GM23338 (cell line): ENCODE measurements around the gene VRK3. TPM values are rescaled to one million over a fixed set of nuclear protein-coding genes. Genes with fewer than 3 reads are reported as not detected.
"Not testable (repeated sequence)": the region's sequence is repeated elsewhere in the genome, so short reads cannot be mapped to it uniquely, and the experiment has no call there.

Experiments
- ATAC-seq: fragments of 200-7000 bp; cut with Tn5 transposase; 3 replicates; pipeline ENCODE4 v1.9.1; 2020
- DNase-seq: peaks from one replicate; pipeline ENCODE4 v3.0.0-alpha.2; 2015; ENCODE audit warnings: low spot score
- H2AFZ ChIP-seq: fragments of 200-600 bp; sonication (generic); 2 replicates; pipeline ENCODE4 v1.8.0; 2016; ENCODE audit warnings: antibody characterized with exemption, mild to moderate bottlenecking, moderate library complexity
- H3F3A ChIP-seq: fragments of 200-600 bp; sonication (generic); replicated peaks from 2 replicates; pipeline ENCODE4 v1.8.0; 2017; ENCODE audit warnings: antibody characterized with exemption, mixed run types, low read depth
- H3K27ac ChIP-seq: fragments of 200-600 bp; sonication (generic); 2 replicates; pipeline ENCODE4 v1.6.1; 2016; ENCODE audit warnings: low read depth
- H3K27me3 ChIP-seq: fragments of 200-600 bp; sonication (generic); 2 replicates; pipeline ENCODE4 v1.8.0; 2016; ENCODE audit warnings: mild to moderate bottlenecking, mixed run types, moderate library complexity; ENCODE audit not compliant: insufficient read depth
- H3K36me3 ChIP-seq: fragments of 200-600 bp; sonication (generic); 2 replicates; pipeline ENCODE4 v1.8.0; 2016; ENCODE audit warnings: mild to moderate bottlenecking; ENCODE audit not compliant: insufficient read depth
- H3K4me1 ChIP-seq: fragments of 200-600 bp; sonication (generic); 2 replicates; pipeline ENCODE4 v1.8.0; 2016; ENCODE audit warnings: mild to moderate bottlenecking, moderate library complexity; ENCODE audit not compliant: insufficient read depth
- H3K4me2 ChIP-seq: fragments of 200-600 bp; sonication (generic); 2 replicates; pipeline ENCODE4 v1.7.1; 2017; ENCODE audit warnings: mixed run types
- H3K4me3 ChIP-seq: fragments of 200-600 bp; sonication (generic); 2 replicates; pipeline ENCODE4 v1.6.1; 2016; ENCODE audit warnings: mixed run types
- H3K79me2 ChIP-seq: fragments of 200-600 bp; sonication (generic); replicated peaks from 2 replicates; pipeline ENCODE4 v1.8.0; 2017; ENCODE audit warnings: mild to moderate bottlenecking; ENCODE audit not compliant: insufficient read depth
- H3K9me2 ChIP-seq: fragments of 200-600 bp; sonication (generic); 2 replicates; pipeline ENCODE4 v1.8.0; 2017; ENCODE audit not compliant: insufficient read depth
- H4K20me1 ChIP-seq: fragments of 200-600 bp; sonication (generic); replicated peaks from 2 replicates; pipeline ENCODE4 v1.8.0; 2017; ENCODE audit warnings: mild to moderate bottlenecking; ENCODE audit not compliant: insufficient read depth
- H3K27ac Mint-ChIP-seq: 2 replicates; pipeline ENCODE4 v1.8.0; 2020; ENCODE audit warnings: inconsistent platforms, mild to moderate bottlenecking, moderate library complexity, mixed read lengths
- H3K27me3 Mint-ChIP-seq: 3 replicates; pipeline ENCODE4 v1.8.0; 2022; ENCODE audit warnings: low read depth, mild to moderate bottlenecking, moderate library complexity, mixed read lengths, inconsistent platforms; ENCODE audit not compliant: insufficient read depth, poor library complexity
- H3K36me3 Mint-ChIP-seq: 3 replicates; pipeline ENCODE4 v1.8.0; 2021; ENCODE audit warnings: low read depth, mild to moderate bottlenecking, inconsistent platforms, moderate library complexity, mixed read lengths
- H3K4me1 Mint-ChIP-seq: 3 replicates; pipeline ENCODE4 v1.8.0; 2020; ENCODE audit warnings: mild to moderate bottlenecking, inconsistent platforms, mixed read lengths
- H3K4me3 Mint-ChIP-seq: 3 replicates; pipeline ENCODE4 v1.8.0; 2021; ENCODE audit warnings: moderate library complexity, mild to moderate bottlenecking, inconsistent platforms, mixed read lengths
- H3K9me3 Mint-ChIP-seq: 3 replicates; pipeline ENCODE4 v1.8.0; 2020; ENCODE audit warnings: moderate library complexity, mild to moderate bottlenecking, inconsistent platforms, mixed read lengths
- polyA plus RNA-seq: library from polyadenylated mRNA; unstranded; fragments of >200 nt; fragmentation: Nextera tagmentation; extraction: Ambion mirVana; gene quantifications from 2 replicates; pipeline ENCODE4 v1.2.1, GENCODE V29; 2016
- total RNA-seq: library from RNA; depleted of rRNA; stranded (reverse); fragments of >200 nt; shearing (Covaris generic); gene quantifications from 2 replicates; pipeline ENCODE4 v1.2.3, GENCODE V29; 2014

VRK3 gene
- total and polyA plus RNA-seq, 2 experiments from 2014 or later: 17.4 to 29.1 TPM

GRCh38 chr19:49960980-49961379 lies 64.2 kb downstream of the VRK3 start, which contains the start of gene SIGLEC11:
TSS of gene SIGLEC11 (minus strand) at chr19:49961172. CDS start at chr19:49961081, 91 bp downstream.
- peaks cover 22% of the 10 kb centered on the region; the same call in 1 of the 2 replicates for H3K4me1 ChIP-seq
- not testable (repeated sequence) for H3K27me3 ChIP-seq, H3K4me2 ChIP-seq, H3K79me2 ChIP-seq, H3K27ac Mint-ChIP-seq, H4K20me1 ChIP-seq, H3K36me3 Mint-ChIP-seq, ATAC-seq, H3F3A ChIP-seq, DNase-seq, H3K4me3 ChIP-seq, H3K27ac ChIP-seq, H3K4me1 Mint-ChIP-seq, H3K9me2 ChIP-seq, H2AFZ ChIP-seq, H3K36me3 ChIP-seq, H3K4me3 Mint-ChIP-seq
- H3K9me3 Mint-ChIP-seq: peaks cover 37% of the 10 kb centered on the region
- peaks cover 12% of the 10 kb centered on the region for H3K27me3 Mint-ChIP-seq

GRCh38 chr19:49959892-49960291 lies 65.3 kb downstream of the VRK3 start:
- not testable (repeated sequence) for H3K36me3 ChIP-seq, H3K27ac ChIP-seq, H2AFZ ChIP-seq, H3K4me3 Mint-ChIP-seq, H3K79me2 ChIP-seq, H3K9me2 ChIP-seq, H3K27ac Mint-ChIP-seq, H3K36me3 Mint-ChIP-seq, ATAC-seq, DNase-seq, H3K27me3 ChIP-seq, H3K4me2 ChIP-seq, H4K20me1 ChIP-seq, H3F3A ChIP-seq, H3K4me3 ChIP-seq
- peaks cover 26% of the 10 kb centered on the region; the same call in 1 of the 2 replicates for H3K4me1 ChIP-seq
- peaks cover 12% of the 10 kb centered on the region for H3K4me1 Mint-ChIP-seq
- H3K9me3 Mint-ChIP-seq: peaks cover 32% of the 10 kb centered on the region
- peaks cover 10% of the 10 kb centered on the region for H3K27me3 Mint-ChIP-seq

GRCh38 chr19:49958596-49958995 lies 66.6 kb downstream of the VRK3 start:
- H3K27ac Mint-ChIP-seq, H4K20me1 ChIP-seq, H3K4me3 Mint-ChIP-seq, H2AFZ ChIP-seq, H3K27ac ChIP-seq, H3F3A ChIP-seq, H3K4me2 ChIP-seq, DNase-seq, H3K4me3 ChIP-seq, H3K79me2 ChIP-seq, H3K36me3 ChIP-seq, H3K36me3 Mint-ChIP-seq, H3K27me3 ChIP-seq, H3K9me2 ChIP-seq: not testable (repeated sequence)
- peaks cover 23% of the 10 kb centered on the region for H3K4me1 Mint-ChIP-seq
- peaks cover 10% of the 10 kb centered on the region for H3K27me3 Mint-ChIP-seq
- H3K4me1 ChIP-seq: peaks cover 39% of the 10 kb centered on the region; the same call in 1 of the 2 replicates
- peaks cover 20% of the 10 kb centered on the region for H3K9me3 Mint-ChIP-seq
- peak; percentile 15 for ATAC-seq

- H3K4me2 ChIP-seq: peak overlapping the region; percentile 65; the same call in 1 of the 2 replicates
- not testable (repeated sequence) for H3K27ac Mint-ChIP-seq, H3K36me3 Mint-ChIP-seq, DNase-seq, H3K9me2 ChIP-seq, H3K4me3 ChIP-seq, H3K36me3 ChIP-seq, H4K20me1 ChIP-seq, H3F3A ChIP-seq, H3K4me3 Mint-ChIP-seq, H3K79me2 ChIP-seq, H3K27me3 ChIP-seq, H3K27ac ChIP-seq
- peaks cover 39% of the 10 kb centered on the region; the same call in 1 of the 2 replicates for H3K4me1 ChIP-seq
- peak; percentile 57 for ATAC-seq
- H2AFZ ChIP-seq: peak overlapping the region; percentile 95; the same call in 1 of the 2 replicates
- Mint-ChIP-seq H3K27me3 (peaks cover 14% of the 10 kb centered on the region), H3K9me3 (peaks cover 15% of the 10 kb centered on the region), H3K4me1 (peaks cover 27% of the 10 kb centered on the region)
Measured at GRCh38 chr19:49958144-49958543, 67.0 kb downstream of the VRK3 start.
